Activated T-helper 2 cell treated with anti-CD3 and anti-CD28 coated beads, Interferon-gamma antibody, Interleukin-2, Interleukin-4, amounts not matched to agents 10 μg/mL and 5 μg/mL and 100 μg/mL, durations not matched to agents 14 hours and 24 hours and 36 hours (primary cell): ENCODE results near the gene MRE11. TPM values are rescaled to one million over a fixed set of nuclear protein-coding genes. Genes with fewer than 3 reads are reported as not detected.

ENCODE experiments used
- DNase-seq: peaks from one replicate; pipeline ENCODE4 v3.0.0; 2021; ENCODE audit warnings: low spot score
- H3K27ac Mint-ChIP-seq: one replicate; pipeline ENCODE4 v1.8.0; 2021; ENCODE audit warnings: mixed read lengths
- H3K27me3 Mint-ChIP-seq: one replicate; pipeline ENCODE4 v1.8.0; 2021; ENCODE audit warnings: low read depth, mixed read lengths
- H3K36me3 Mint-ChIP-seq: one replicate; pipeline ENCODE4 v1.8.0; 2021; ENCODE audit warnings: low read depth, mixed read lengths
- H3K4me1 Mint-ChIP-seq: one replicate; pipeline ENCODE4 v1.8.0; 2021; ENCODE audit warnings: low read depth, mixed read lengths
- H3K4me3 Mint-ChIP-seq: one replicate; pipeline ENCODE4 v1.8.0; 2021; ENCODE audit warnings: low read depth, mild to moderate bottlenecking, moderate library complexity, mixed read lengths
- H3K9me3 Mint-ChIP-seq: one replicate; pipeline ENCODE4 v1.8.0; 2021; ENCODE audit warnings: mixed read lengths
- intact Hi-C: fragments of 100-400 bp; cut with micrococcal nuclease; formaldehyde crosslinking; loops from one replicate; pipeline ENCODE4 v1.15.1; 2023
- total RNA-seq: library from RNA; stranded (reverse); gene quantifications from 2 replicates; pipeline ENCODE4 v1.2.3, GENCODE V29; 2022

Gene MRE11
- 45.8 and 47.4 TPM in 2 replicates for total RNA-seq

DNA sequence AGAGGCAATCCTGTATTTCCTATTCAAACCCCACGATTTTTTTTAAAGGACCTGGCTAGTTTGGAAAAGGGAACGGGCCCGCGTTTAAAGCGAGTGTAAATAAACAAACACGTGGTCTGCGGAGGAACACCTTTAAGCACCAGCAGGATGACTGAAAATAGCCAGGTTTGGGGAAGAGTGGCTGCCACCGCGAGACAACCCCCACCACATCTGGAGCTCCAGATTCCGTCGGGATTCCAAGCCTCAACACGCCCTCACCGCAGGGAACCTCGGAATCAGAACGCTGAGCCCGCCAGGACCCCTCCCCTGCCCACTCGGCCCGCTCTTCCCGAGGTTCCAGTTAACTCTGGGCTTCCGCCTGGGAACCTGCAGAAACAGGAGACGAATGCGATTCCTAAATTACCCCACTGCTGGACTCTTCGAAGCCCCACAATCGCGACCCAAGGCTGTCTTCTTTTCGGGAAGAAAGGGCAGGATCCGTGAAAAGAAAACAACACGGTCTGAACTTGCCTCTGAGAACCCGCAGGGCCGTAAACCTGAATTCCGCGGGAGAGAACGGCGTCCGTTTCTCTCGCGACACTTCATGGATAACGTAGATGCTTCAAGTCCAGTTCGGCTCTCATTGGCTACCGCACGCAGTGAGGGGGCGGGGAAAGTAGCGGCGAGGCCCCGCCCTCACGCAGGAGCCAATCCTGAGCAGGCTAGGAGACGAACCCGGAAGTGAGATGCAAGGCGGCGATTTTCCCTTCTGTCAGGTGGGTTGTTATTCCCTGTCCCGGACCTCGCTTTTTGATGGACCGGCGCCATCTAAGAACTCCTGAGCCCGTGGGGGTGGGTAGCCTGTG is at the start of gene MRE11, which contains the start of gene ANKRD49:
MRE11 (minus strand) TSS at position 564 of the 845 bp plus-strand sequence. CDS start 1,043 bp downstream, outside the sequence.
ANKRD49 (plus strand) TSS at position 704 of the 845 bp plus-strand sequence. CDS start 2,710 bp downstream, outside the sequence.
- Mint-ChIP-seq H3K9me3 (no peaks in the 10 kb centered on the region), H3K4me1 (peaks cover 23% of the 10 kb centered on the region)

DNA sequence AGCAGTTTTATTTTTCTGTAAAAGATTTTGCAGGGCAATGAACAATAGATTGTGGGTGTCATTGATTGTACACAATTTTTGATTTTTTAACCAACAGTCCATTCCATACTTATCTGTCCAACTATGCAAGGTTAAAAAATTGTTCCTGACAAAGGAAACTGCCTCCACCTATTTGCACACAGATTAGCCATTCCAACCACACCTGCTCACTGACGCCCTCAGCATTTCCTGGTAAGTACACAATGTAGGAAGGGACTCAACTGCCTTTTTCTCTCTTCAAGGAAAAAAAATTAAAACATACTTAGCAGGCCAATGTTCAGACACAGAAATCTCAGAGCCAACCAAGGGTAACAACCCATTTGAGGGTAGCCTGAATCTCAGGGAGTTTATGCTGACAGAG is 45.8 kb upstream of the MRE11 start:
- peaks cover 21% of the 10 kb centered on the region for H3K27me3 Mint-ChIP-seq
- peaks cover 12% of the 10 kb centered on the region for H3K4me1 Mint-ChIP-seq
- no peak overlapping the region for H3K27ac Mint-ChIP-seq
- H3K4me3 Mint-ChIP-seq, result no peak overlapping the region
- H3K36me3 Mint-ChIP-seq, result no peaks in the 10 kb centered on the region
- H3K9me3 Mint-ChIP-seq, result no peaks in the 10 kb centered on the region
- DNase-seq, result no peak
- intact Hi-C loops, result no loop called here

More for the DNA sequence above, at the start of gene MRE11, which contains the start of gene ANKRD49:
- Mint-ChIP-seq H3K27me3 (no peaks in the 10 kb centered on the region), H3K4me3 (peak within 1 kb of the TSS; percentile 94), H3K27ac (peak within 1 kb of the TSS; percentile 92), H3K36me3 (peaks cover 38% of the 10 kb centered on the region)
- peak; percentile 96 for DNase-seq
- intact Hi-C loops, result loop anchor here (1.0 to 10.0 kb wide), 5 partner anchors 20 to 753 kb away; partner anchors contain the start of genes C11orf54, MED17, PANX1 and TAF1D

DNA sequence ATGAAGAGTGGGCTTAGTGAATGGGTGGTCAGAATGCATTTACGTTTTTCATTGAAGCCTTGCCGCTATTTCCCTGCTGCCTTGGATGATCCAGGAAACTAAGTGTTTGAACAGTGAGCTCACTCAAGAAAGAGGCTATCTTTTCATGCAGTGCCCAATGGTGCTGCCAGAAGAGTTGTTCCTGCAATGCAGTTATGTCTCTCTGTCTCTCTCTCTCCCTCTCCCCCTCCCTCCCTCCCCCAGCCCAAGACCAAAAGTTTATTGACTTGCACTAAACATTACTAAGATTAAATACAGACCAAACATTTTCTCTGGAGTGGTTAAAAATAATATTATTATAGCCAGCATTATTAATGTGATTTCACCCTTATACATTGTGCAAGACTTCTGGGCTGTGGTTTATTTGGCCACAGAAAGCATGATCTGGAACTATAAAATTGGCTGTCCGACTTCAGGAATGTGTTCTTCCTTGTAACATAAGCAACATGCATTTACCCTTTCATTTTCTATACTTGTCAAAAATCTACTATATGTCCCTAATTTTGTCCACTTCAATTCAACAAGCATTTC is 43.5 kb upstream of the MRE11 start:
- no peak overlapping the region for H3K27ac Mint-ChIP-seq
- H3K36me3 Mint-ChIP-seq, result no peaks in the 10 kb centered on the region
- H3K4me1 Mint-ChIP-seq, result peaks cover 5% of the 10 kb centered on the region
- no peak for DNase-seq
- H3K9me3 Mint-ChIP-seq, result no peaks in the 10 kb centered on the region
- no peak overlapping the region for H3K4me3 Mint-ChIP-seq
- peaks cover 27% of the 10 kb centered on the region for H3K27me3 Mint-ChIP-seq
- intact Hi-C loops, result no loop called here

DNA sequence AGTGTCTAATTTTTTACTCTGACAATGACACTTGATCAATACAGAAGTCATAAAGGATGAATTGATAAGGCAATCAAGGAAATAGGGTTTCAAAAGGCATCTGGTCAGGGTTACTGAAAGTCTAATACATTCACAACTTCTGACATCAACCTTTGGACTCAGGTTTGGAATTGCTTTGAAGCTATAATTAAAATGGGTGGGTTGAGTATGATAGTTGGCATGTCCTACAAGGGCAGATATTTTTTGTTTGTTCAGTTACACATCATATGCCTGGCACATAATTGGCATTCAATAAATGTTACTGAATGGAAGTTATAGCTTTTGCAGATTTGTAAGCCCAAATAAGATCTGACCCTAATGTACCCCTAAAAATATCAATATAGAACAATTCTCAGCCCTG is 42.7 kb upstream of the MRE11 start:
- Mint-ChIP-seq H3K9me3 (no peaks in the 10 kb centered on the region), H3K36me3 (no peaks in the 10 kb centered on the region), H3K4me3 (no peak overlapping the region), H3K27me3 (peaks cover 30% of the 10 kb centered on the region), H3K4me1 (peaks cover 5% of the 10 kb centered on the region), H3K27ac (no peak overlapping the region)
- DNase-seq, result no peak
- intact Hi-C loops, result no loop called here

DNA sequence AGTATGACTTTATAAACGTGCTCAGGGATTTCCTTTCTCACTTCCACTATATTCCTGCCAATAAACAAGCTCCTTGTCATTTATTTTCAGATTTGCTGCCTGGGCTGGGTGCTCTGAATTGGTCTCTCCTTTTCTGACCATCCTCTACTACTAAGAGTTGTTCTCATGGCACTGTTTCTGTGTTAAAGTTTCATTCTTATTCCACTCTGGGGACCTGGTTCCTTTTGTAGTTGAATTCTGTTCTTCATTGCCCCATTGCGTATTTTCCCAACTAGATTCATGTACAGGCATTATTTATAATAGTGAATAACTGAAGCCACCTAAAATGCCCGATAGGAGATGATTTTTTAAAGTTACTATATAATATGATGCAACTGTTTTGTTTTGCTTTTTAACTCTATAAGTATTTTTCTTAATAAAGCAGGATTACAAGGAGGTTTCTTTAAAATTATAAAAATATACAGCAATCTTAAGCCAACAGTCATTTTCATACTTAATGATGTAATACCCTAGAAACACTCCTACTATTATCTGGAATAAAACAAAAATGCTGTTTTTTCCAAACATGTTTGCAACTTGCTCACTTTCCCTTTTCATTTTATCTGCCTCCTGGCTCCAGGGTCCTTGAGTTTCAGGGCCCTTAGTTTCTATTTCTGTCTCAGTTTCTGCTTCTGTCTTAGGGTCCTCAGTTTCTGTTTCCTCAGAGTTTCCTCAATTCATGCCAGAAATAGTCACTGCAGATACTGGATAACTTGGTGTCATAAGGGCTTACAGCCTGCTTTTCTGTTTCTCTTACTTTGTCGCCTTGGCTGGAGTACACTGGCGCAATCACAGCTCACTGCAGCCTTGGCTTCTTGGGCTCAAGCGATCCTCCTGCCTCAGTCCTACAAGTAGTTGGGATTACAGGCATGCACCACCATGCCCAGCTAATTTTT is 40.3 kb upstream of the MRE11 start:
- no peak overlapping the region for H3K27ac Mint-ChIP-seq
- H3K36me3 Mint-ChIP-seq, result no peaks in the 10 kb centered on the region

DNA sequence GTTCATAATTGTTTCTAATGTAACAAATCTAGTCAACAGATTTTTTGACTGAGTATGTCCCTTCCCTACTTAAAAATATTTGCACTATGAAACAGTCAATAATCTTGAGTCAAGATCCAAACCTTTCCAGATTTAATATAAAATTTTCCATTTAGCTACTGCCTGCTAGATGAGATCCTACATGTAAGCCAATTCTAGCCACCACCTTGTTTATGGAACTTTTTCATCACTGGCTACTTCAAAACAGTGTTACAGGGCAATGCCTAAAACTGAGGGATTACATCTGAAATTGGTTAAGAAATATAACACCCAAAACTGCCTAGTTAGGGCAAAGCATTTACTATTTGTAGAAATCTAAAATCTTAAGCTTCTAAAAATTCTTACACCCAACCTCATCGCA is 39.6 kb upstream of the MRE11 start:
- no peak overlapping the region for H3K27ac Mint-ChIP-seq

More for the DNA sequence above, 40.3 kb upstream of the MRE11 start:
- no peak overlapping the region for H3K4me3 Mint-ChIP-seq
- DNase-seq, result no peak
- peaks cover 36% of the 10 kb centered on the region for H3K27me3 Mint-ChIP-seq
- H3K9me3 Mint-ChIP-seq, result no peaks in the 10 kb centered on the region
- intact Hi-C loops, result no loop called here
- H3K4me1 Mint-ChIP-seq, result peaks cover 2% of the 10 kb centered on the region

DNA sequence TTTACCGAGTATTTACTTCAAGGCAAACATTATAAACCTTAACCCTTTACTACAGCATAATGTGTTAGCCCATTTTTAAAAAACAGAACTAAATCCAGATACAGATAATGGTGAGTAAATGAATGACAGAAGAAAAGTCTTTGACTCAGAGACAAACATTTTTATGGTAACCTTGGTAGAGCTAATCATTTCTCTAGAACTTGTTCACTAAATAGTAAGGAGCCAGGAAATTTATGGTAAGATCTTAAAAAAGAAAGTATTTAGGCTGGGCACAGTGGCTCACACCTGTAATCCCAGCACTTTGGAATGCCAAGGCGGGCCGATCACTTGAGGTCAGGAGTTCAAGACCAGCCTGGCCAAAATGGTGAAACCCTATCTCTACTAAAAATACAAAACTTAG is 38.6 kb upstream of the MRE11 start:
- H3K36me3 Mint-ChIP-seq, result no peaks in the 10 kb centered on the region
- peaks cover 2% of the 10 kb centered on the region for H3K4me1 Mint-ChIP-seq
- intact Hi-C loops, result no loop called here
- no peaks in the 10 kb centered on the region for H3K9me3 Mint-ChIP-seq
- H3K27ac Mint-ChIP-seq, result no peak overlapping the region
- DNase-seq, result no peak
- no peak overlapping the region for H3K4me3 Mint-ChIP-seq
- peaks cover 41% of the 10 kb centered on the region for H3K27me3 Mint-ChIP-seq

More for the DNA sequence above, 39.6 kb upstream of the MRE11 start:
- no peaks in the 10 kb centered on the region for H3K9me3 Mint-ChIP-seq
- DNase-seq, result no peak
- H3K4me3 Mint-ChIP-seq, result no peak overlapping the region
- intact Hi-C loops, result no loop called here
- H3K27me3 Mint-ChIP-seq, result peaks cover 39% of the 10 kb centered on the region
- H3K4me1 Mint-ChIP-seq, result peaks cover 2% of the 10 kb centered on the region
- no peaks in the 10 kb centered on the region for H3K36me3 Mint-ChIP-seq

DNA sequence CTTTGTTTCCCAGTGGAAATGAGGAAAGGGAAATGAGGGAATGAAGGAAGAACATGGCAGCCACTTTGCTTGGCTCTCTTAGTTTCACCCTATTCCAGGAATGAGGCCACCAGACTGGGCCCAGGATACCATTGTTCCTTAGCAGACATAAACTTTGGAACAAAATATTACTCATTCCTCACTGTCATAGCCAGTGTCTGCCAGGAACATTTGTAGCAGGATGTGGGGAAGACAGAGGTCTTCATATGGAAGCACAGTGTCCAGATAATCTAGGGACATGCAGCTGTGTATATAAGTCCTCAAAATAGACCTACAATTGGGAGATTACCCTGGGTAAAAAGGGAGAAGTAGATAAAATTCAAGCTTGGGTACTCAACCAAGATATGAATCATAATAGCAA is 34.9 kb upstream of the MRE11 start:
- Mint-ChIP-seq H3K27ac (no peak overlapping the region), H3K36me3 (no peaks in the 10 kb centered on the region), H3K27me3 (peaks cover 40% of the 10 kb centered on the region)

DNA sequence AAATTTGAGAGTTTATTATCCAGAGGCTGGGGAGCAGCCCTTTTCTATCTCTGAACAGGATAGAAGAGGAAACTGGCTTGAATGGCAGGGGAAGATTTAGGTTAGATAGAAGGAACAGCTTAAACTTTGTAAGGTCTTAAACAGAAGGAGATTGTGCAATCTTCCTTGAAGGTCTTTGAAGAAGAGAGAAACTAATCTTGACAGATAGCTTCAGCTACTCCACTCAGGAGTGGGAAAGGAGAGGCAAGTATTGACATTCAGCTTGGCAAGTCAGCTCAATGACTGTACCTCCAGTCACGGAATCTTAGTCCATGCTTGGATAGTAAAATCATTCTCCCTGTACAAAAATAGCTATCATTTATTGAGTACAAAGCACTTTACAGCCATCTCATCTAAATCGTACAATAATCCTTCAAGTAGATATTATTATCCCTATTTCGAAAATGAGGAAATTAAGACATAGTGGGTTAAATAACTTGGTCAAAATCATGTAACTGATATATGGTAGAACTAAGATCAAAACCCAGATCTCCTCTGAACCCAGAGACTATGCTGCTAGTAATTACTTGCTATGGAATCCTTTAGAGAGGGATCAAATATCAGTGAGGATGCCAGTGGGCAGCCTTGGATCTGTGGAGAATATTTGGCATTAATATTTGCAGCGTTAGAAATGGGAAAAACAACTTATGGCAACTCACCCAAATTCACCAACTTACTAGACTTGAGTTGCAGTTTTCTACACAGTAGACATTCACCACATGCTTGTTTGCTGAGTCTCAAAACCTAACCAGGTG is 33.2 kb upstream of the MRE11 start:
- H3K4me3 Mint-ChIP-seq, result no peak overlapping the region
- no peaks in the 10 kb centered on the region for H3K4me1 Mint-ChIP-seq
- no peaks in the 10 kb centered on the region for H3K9me3 Mint-ChIP-seq
- H3K27me3 Mint-ChIP-seq, result peaks cover 45% of the 10 kb centered on the region
- H3K27ac Mint-ChIP-seq, result no peak overlapping the region
- no peak for DNase-seq
- intact Hi-C loops, result no loop called here
- no peaks in the 10 kb centered on the region for H3K36me3 Mint-ChIP-seq

More for the DNA sequence above, 34.9 kb upstream of the MRE11 start:
- intact Hi-C loops, result no loop called here
- H3K4me3 Mint-ChIP-seq, result no peak overlapping the region
- no peaks in the 10 kb centered on the region for H3K4me1 Mint-ChIP-seq
- H3K9me3 Mint-ChIP-seq, result no peaks in the 10 kb centered on the region
- DNase-seq, result no peak

DNA sequence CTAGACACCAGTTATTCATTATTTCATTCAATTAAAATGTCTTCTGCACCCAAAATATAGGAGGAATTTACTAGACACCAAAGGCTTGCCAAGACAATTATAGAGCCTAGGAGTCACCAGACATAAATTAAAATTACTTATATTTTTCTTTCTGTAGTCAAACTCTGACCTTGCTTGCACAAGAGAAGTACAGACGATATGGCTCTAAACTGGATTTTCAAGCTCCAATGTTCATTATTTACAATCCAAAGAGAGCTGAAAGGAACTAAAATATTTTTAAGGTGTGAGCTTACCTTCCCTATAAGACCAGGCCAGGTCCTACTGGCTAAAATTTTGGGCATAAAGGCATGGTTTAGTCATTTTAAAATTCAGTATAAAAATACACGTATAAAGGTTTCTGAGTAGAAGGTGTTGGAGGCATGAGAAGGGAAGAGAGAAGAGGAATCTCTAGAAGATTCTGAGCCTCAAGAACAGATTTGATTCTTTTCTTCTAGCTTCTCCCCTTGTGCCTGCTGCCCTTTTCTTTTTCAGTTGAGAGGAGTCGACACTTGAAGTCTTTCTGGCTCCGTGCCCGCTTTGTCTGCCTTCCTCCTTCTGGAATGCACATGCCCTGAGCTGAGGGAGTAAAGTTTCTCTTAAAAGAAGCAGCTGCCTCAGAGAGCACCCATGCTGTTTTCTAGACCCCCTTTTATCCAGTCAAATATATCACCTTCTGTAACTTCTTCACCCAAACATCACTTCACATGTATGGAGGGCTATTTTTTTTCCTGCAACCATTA is 32.1 kb upstream of the MRE11 start:
- H3K27ac Mint-ChIP-seq, result no peak overlapping the region
- no peaks in the 10 kb centered on the region for H3K9me3 Mint-ChIP-seq
- no peak overlapping the region for H3K4me3 Mint-ChIP-seq
- no peaks in the 10 kb centered on the region for H3K36me3 Mint-ChIP-seq
- intact Hi-C loops, result no loop called here
- peaks cover 40% of the 10 kb centered on the region for H3K27me3 Mint-ChIP-seq
- no peak for DNase-seq
- no peaks in the 10 kb centered on the region for H3K4me1 Mint-ChIP-seq

DNA sequence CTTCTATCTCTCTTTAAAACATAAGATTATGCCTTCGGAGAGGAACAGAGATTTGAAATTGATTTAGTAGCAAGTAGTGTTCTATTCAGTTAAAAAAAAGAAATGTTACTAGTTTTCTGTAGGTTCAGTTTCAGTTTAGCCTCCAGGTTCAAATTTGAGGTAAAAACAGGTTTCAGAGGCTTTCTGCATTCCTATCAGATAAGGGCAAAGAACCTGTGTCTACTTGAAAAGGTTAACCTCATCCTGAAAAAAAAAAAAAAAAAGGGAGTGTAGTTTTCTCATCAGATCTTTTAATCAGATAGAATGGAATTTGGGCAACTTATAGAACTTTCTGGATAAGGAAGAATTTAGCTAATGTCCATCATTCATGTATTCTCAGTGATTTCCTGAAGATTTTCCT is 30.7 kb upstream of the MRE11 start:
- Mint-ChIP-seq H3K9me3 (no peaks in the 10 kb centered on the region), H3K27me3 (peaks cover 38% of the 10 kb centered on the region), H3K27ac (no peak overlapping the region), H3K4me3 (no peak overlapping the region), H3K36me3 (no peaks in the 10 kb centered on the region), H3K4me1 (no peaks in the 10 kb centered on the region)
- no peak for DNase-seq
- intact Hi-C loops, result no loop called here
